Measurements from ENCODE around the gene RNF8. TPM values are rescaled to one million over a fixed set of nuclear protein-coding genes. Genes with fewer than 3 reads are reported as not detected.
A peak's percentile ranks its signal among the peaks of the same experiment; 100 is the strongest.

Gene RNF8
- total RNA-seq, 2 experiments from 2014 or later, result 19.8 to 21.1 TPM

DNA sequence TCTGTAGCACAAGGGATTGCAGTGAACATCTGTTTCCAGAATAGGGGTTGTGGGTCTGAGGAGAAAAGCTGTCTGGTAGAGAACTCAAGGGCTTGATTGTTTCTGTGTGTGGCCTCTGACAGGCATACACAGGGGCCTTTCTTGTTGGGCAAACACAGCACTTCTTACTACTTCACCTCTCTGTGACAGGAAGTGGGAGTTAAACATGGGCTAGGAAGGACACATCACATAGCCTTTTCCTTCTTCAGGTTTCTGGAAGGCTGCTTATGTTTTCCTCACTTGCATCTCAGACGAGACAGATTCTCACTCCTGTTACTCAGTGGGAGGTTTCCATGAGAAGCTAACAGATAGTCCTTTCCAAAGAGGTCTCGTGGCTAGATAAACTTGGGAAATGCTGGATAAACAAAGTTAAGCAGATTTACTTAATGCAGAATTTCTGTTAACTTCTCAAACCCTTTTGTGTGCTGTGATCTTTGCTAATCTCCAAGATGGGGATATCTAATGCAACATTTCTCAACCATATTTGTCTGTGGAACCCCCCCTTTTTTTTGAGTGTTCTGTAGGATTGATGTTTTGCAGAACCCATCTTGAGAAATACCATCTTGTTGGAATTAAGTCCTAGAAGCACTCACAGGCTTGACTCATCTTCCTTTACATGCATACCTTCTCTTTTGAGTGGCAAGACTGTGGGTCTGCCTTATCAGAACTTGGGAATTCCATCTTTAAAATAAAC, 41.9 kb upstream of the RNF8 start:
- H3K27ac Mint-ChIP-seq, result peak overlapping the region; percentile 55
- DNase-seq, result no peak

DNA sequence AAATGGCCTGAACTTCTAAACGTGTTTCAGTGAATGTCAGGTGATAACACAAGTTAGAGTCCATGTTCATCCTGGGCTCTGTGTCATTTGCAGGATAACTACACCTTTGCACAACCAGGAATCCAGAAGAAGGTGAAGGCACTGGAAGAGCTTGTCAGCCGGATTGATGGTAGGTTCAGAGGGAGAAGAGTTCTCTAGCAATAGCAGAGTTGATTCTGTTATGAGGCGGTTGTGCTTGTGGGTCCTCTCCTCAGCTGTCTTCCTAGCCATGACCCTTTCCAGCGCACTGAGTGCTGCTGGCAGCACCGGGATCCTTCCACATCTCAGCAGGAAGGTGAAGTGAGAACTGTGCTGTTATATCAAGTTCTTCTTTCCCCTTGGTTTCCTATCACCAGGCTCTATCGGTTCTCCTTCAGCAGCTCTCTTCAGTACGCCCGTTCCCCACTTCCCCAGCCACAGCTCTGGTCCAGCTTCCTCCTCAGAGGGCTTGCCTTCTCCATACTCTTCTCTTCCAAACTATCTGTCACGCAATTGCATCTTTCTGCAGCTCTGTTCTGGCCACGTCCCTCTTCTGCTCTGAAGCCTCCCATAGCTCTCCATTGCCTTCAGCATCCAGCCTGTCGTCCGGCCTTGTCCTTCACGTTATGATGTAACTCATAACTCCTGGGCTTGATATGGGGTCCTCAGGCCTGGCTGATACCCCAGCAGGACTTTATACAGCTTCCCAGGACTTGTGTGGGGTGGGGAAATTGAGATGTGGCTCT, 39.9 kb upstream of the RNF8 start:
- DNase-seq (no peak), ATAC-seq (no peak)
- Mint-ChIP-seq H3K9me3 (no peaks in the 10 kb centered on the region), H3K4me3 (no peak overlapping the region), H3K27ac (no peak overlapping the region), H3K27me3 (no peaks in the 10 kb centered on the region), H3K4me1 (ENCODE audit: low read depth) (peaks cover 3% of the 10 kb centered on the region), H3K36me3 (ENCODE audit: low read depth) (peaks cover 7% of the 10 kb centered on the region)
- intact Hi-C loops (cut with micrococcal nuclease), result no loop called here
- CTCF ChIA-PET, result interaction anchor here (1.0 to 7.1 kb wide), 21 partner anchors 7 to 548 kb away, joined by 3 to 33 read pairs (median 7); partner anchors contain the start of genes TBC1D22B and TMEM217
- TF ChIP-seq, protein P1, sequence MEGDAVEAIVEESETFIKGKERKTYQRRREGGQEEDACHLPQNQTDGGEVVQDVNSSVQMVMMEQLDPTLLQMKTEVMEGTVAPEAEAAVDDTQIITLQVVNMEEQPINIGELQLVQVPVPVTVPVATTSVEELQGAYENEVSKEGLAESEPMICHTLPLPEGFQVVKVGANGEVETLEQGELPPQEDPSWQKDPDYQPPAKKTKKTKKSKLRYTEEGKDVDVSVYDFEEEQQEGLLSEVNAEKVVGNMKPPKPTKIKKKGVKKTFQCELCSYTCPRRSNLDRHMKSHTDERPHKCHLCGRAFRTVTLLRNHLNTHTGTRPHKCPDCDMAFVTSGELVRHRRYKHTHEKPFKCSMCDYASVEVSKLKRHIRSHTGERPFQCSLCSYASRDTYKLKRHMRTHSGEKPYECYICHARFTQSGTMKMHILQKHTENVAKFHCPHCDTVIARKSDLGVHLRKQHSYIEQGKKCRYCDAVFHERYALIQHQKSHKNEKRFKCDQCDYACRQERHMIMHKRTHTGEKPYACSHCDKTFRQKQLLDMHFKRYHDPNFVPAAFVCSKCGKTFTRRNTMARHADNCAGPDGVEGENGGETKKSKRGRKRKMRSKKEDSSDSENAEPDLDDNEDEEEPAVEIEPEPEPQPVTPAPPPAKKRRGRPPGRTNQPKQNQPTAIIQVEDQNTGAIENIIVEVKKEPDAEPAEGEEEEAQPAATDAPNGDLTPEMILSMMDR (IDR thresholded peaks at IDR 0.05), result no peak
- POLR2A ChIA-PET, result interaction anchor here (0.7 kb wide), 2 partner anchors 28 to 104 kb away, joined by 3 read pairs; no protein-coding TSS in a partner anchor

More for the DNA sequence above, 41.9 kb upstream of the RNF8 start:
- ChIA-PET CTCF (interaction anchor here (0.8 to 7.1 kb wide), 4 partner anchors 7 to 101 kb away, joined by 3 to 33 read pairs (median 9); no protein-coding TSS in a partner anchor), POLR2A (no interaction called here)
- H3K36me3 Mint-ChIP-seq (ENCODE audit: low read depth), result peaks cover 7% of the 10 kb centered on the region
- no peaks in the 10 kb centered on the region for H3K27me3 Mint-ChIP-seq
- no peak overlapping the region for H3K4me3 Mint-ChIP-seq
- intact Hi-C loops (cut with micrococcal nuclease), result no loop called here
- TF ChIP-seq, protein P1 (IDR thresholded peaks at IDR 0.05), result no peak
- H3K9me3 Mint-ChIP-seq, result no peaks in the 10 kb centered on the region
- H3K4me1 Mint-ChIP-seq (ENCODE audit: low read depth), result peaks cover 3% of the 10 kb centered on the region
- ATAC-seq, result no peak

DNA sequence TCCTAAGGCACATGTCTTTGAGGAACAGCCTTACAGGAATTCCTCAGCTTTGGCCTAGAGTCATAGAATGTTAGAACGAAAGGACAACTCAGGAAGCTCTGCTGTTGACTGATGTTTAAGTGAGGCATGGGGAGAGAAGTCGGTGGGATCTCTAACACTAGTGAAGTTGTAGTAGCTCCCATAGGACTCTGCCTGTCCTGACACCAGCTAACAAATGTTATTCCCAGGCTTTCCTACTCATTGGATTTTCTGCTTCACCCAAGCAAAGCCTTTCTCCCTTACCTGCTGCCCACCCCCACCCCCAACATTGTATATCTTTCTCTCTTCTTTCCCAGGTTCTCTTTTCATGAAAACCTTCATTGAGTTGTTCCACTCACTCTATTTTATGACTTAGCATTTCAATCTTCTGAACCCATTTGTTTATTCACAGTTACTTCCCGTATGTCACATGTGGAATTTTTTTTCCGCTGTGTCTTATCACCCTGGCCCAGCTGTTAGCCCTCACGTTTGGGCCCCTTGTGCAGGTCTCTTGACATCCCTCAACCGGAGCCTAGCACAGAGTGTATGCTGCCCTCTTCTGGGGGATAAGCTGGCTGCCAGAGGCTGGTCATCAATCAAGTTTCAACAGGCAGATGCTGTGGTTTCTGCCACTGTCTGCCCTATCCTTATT, 39.2 kb upstream of the RNF8 start:
- ChIA-PET POLR2A (interaction anchor here (0.7 kb wide), 2 partner anchors 27 to 105 kb away, joined by 3 read pairs; no protein-coding TSS in a partner anchor), CTCF (interaction anchor here (0.6 to 7.1 kb wide), 21 partner anchors 8 to 548 kb away, joined by 3 to 33 read pairs (median 7); partner anchors contain the start of genes TBC1D22B and TMEM217)
- Mint-ChIP-seq H3K27ac (peak overlapping the region; percentile 76), H3K4me3 (no peak overlapping the region), H3K4me1 (ENCODE audit: low read depth) (peaks cover 3% of the 10 kb centered on the region), H3K9me3 (no peaks in the 10 kb centered on the region), H3K27me3 (no peaks in the 10 kb centered on the region), H3K36me3 (ENCODE audit: low read depth) (peaks cover 5% of the 10 kb centered on the region)
- DNase-seq, result peak; percentile 70
- intact Hi-C loops (cut with micrococcal nuclease), result no loop called here
- TF ChIP-seq, protein P1 (IDR thresholded peaks at IDR 0.05), result peak; percentile 71
- ATAC-seq, result peak; percentile 80

DNA sequence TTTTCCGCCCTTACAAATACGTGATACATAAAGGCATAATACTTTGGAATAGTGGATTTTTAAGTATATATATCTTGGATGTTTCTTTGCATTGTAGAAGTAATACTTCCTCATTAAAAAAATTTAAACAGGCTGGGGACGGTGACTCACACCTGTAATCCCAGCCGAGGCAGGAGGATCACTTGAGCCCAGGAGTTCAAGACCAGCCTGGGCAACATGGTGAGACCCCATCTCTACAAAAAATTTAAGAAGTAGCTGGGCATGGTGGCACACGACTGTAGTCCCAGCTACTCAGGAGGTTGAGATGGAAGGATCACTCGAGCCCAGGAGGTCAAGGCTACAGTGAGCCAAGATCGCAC, 38.6 kb upstream of the RNF8 start:
- no peak overlapping the region for H3K27ac Mint-ChIP-seq
- ATAC-seq (no peak), DNase-seq (no peak)
- no peak overlapping the region for H3K4me3 Mint-ChIP-seq
- peaks cover 7% of the 10 kb centered on the region for H3K36me3 Mint-ChIP-seq (ENCODE audit: low read depth)
- TF ChIP-seq, protein P1 (IDR thresholded peaks at IDR 0.05), result peak; percentile 39
- H3K4me1 Mint-ChIP-seq (ENCODE audit: low read depth), result peaks cover 3% of the 10 kb centered on the region
- H3K9me3 Mint-ChIP-seq, result no peaks in the 10 kb centered on the region
- CTCF ChIA-PET, result interaction anchor here (0.6 to 7.1 kb wide), 18 partner anchors 8 to 481 kb away, joined by 3 to 33 read pairs (median 8); partner anchors contain the start of genes TBC1D22B and TMEM217
- no peaks in the 10 kb centered on the region for H3K27me3 Mint-ChIP-seq
- intact Hi-C loops (cut with micrococcal nuclease), result no loop called here
- POLR2A ChIA-PET, result interaction anchor here (0.7 kb wide), 1 partner anchor 105 kb away, joined by 3 read pairs; no protein-coding TSS in a partner anchor

Data from activated CD8-positive, alpha-beta T cell treated with anti-CD3 and anti-CD28 coated beads for 36 hours (primary cell).